ENCODE data around the gene NRG3. TPM values are rescaled to one million over a fixed set of nuclear protein-coding genes. Genes with fewer than 3 reads are reported as not detected.

The NRG3 gene
- total RNA-seq, 1 donor from 2014 or later: not detected

GRCh38 chr10:82813856-82814255 is 938.9 kb downstream of the NRG3 start:
- H3K9me3 Mint-ChIP-seq: peaks cover 5% of the 10 kb centered on the region
- no peak for DNase-seq (ENCODE audit: low spot score)
- H3K4me1 Mint-ChIP-seq (ENCODE audit: low read depth): no peaks in the 10 kb centered on the region
- no peak overlapping the region for H3K4me3 Mint-ChIP-seq
- H3K27me3 Mint-ChIP-seq (ENCODE audit: insufficient read depth): no peaks in the 10 kb centered on the region
- intact Hi-C loops (cut with micrococcal nuclease): loop anchor here (5.0 kb wide), 1 partner anchor 1058 kb away; no protein-coding TSS in a partner anchor
- no peak overlapping the region for H3K27ac Mint-ChIP-seq
- H3K36me3 Mint-ChIP-seq (ENCODE audit: low read depth): no peaks in the 10 kb centered on the region

- no peak overlapping the region for H3K4me3 Mint-ChIP-seq
- no peaks in the 10 kb centered on the region for H3K4me1 Mint-ChIP-seq (ENCODE audit: low read depth)
- no peak overlapping the region for H3K27ac Mint-ChIP-seq
- intact Hi-C loops (cut with micrococcal nuclease): loop anchor here (5.0 kb wide), 1 partner anchor 1058 kb away; no protein-coding TSS in a partner anchor
- H3K27me3 Mint-ChIP-seq (ENCODE audit: insufficient read depth): no peaks in the 10 kb centered on the region
- peaks cover 5% of the 10 kb centered on the region for H3K9me3 Mint-ChIP-seq
- no peaks in the 10 kb centered on the region for H3K36me3 Mint-ChIP-seq (ENCODE audit: low read depth)
- DNase-seq (ENCODE audit: low spot score): no peak
These were observed 939.6 kb downstream of the NRG3 start for GRCh38 chr10:82814635-82815034.

GRCh38 chr10:82815680-82816079 is 940.7 kb downstream of the NRG3 start:
- H3K4me3 Mint-ChIP-seq: no peak overlapping the region
- H3K9me3 Mint-ChIP-seq: peaks cover 5% of the 10 kb centered on the region
- no peaks in the 10 kb centered on the region for H3K36me3 Mint-ChIP-seq (ENCODE audit: low read depth)
- DNase-seq (ENCODE audit: low spot score): no peak
- no peaks in the 10 kb centered on the region for H3K27me3 Mint-ChIP-seq (ENCODE audit: insufficient read depth)
- intact Hi-C loops (cut with micrococcal nuclease): no loop called here
- no peak overlapping the region for H3K27ac Mint-ChIP-seq
- no peaks in the 10 kb centered on the region for H3K4me1 Mint-ChIP-seq (ENCODE audit: low read depth)

- no peak overlapping the region for H3K4me3 Mint-ChIP-seq
- no peaks in the 10 kb centered on the region for H3K27me3 Mint-ChIP-seq (ENCODE audit: insufficient read depth)
- DNase-seq (ENCODE audit: low spot score): no peak
- intact Hi-C loops (cut with micrococcal nuclease): no loop called here
- no peaks in the 10 kb centered on the region for H3K36me3 Mint-ChIP-seq (ENCODE audit: low read depth)
- H3K27ac Mint-ChIP-seq: no peak overlapping the region
- H3K4me1 Mint-ChIP-seq (ENCODE audit: low read depth): no peaks in the 10 kb centered on the region
- peaks cover 5% of the 10 kb centered on the region for H3K9me3 Mint-ChIP-seq
These were observed 942.9 kb downstream of the NRG3 start for GRCh38 chr10:82817676-82818422.

- Mint-ChIP-seq H3K27me3 (ENCODE audit: insufficient read depth) (no peaks in the 10 kb centered on the region), H3K4me1 (ENCODE audit: low read depth) (no peaks in the 10 kb centered on the region), H3K27ac (no peak overlapping the region), H3K36me3 (ENCODE audit: low read depth) (no peaks in the 10 kb centered on the region), H3K4me3 (no peak overlapping the region), H3K9me3 (no peaks in the 10 kb centered on the region)
- intact Hi-C loops (cut with micrococcal nuclease): no loop called here
- no peak for DNase-seq (ENCODE audit: low spot score)
These were observed 946.0 kb downstream of the NRG3 start for GRCh38 chr10:82821043-82821442.

- DNase-seq (ENCODE audit: low spot score): no peak
- Mint-ChIP-seq H3K4me1 (ENCODE audit: low read depth) (no peaks in the 10 kb centered on the region), H3K27me3 (ENCODE audit: insufficient read depth) (no peaks in the 10 kb centered on the region), H3K27ac (no peak overlapping the region), H3K9me3 (no peaks in the 10 kb centered on the region), H3K4me3 (no peak overlapping the region), H3K36me3 (ENCODE audit: low read depth) (no peaks in the 10 kb centered on the region)
- intact Hi-C loops (cut with micrococcal nuclease): no loop called here
These were observed 951.1 kb downstream of the NRG3 start for GRCh38 chr10:82826132-82826531.

- no peak for DNase-seq (ENCODE audit: low spot score)
- H3K36me3 Mint-ChIP-seq (ENCODE audit: low read depth): no peaks in the 10 kb centered on the region
These were observed 952.9 kb downstream of the NRG3 start for GRCh38 chr10:82827901-82828300.

GRCh38 chr10:82847242-82847641 is 972.2 kb downstream of the NRG3 start:
- Mint-ChIP-seq H3K27ac (no peak overlapping the region), H3K4me3 (no peak overlapping the region), H3K36me3 (ENCODE audit: low read depth) (no peaks in the 10 kb centered on the region), H3K4me1 (ENCODE audit: low read depth) (no peaks in the 10 kb centered on the region), H3K9me3 (peaks cover 19% of the 10 kb centered on the region), H3K27me3 (ENCODE audit: insufficient read depth) (no peaks in the 10 kb centered on the region)
- no peak for DNase-seq (ENCODE audit: low spot score)
- intact Hi-C loops (cut with micrococcal nuclease): no loop called here

More at GRCh38 chr10:82827901-82828300, 952.9 kb downstream of the NRG3 start:
- H3K27me3 Mint-ChIP-seq (ENCODE audit: insufficient read depth): no peaks in the 10 kb centered on the region
- intact Hi-C loops (cut with micrococcal nuclease): no loop called here
- H3K27ac Mint-ChIP-seq: no peak overlapping the region
- no peaks in the 10 kb centered on the region for H3K9me3 Mint-ChIP-seq
- no peak overlapping the region for H3K4me3 Mint-ChIP-seq
- H3K4me1 Mint-ChIP-seq (ENCODE audit: low read depth): no peaks in the 10 kb centered on the region

- no peak overlapping the region for H3K27ac Mint-ChIP-seq
- H3K27me3 Mint-ChIP-seq (ENCODE audit: insufficient read depth): no peaks in the 10 kb centered on the region
- no peak for DNase-seq (ENCODE audit: low spot score)
- H3K4me1 Mint-ChIP-seq (ENCODE audit: low read depth): no peaks in the 10 kb centered on the region
- H3K9me3 Mint-ChIP-seq: peaks cover 19% of the 10 kb centered on the region
- intact Hi-C loops (cut with micrococcal nuclease): no loop called here
- no peaks in the 10 kb centered on the region for H3K36me3 Mint-ChIP-seq (ENCODE audit: low read depth)
- no peak overlapping the region for H3K4me3 Mint-ChIP-seq
These were observed 975.2 kb downstream of the NRG3 start for GRCh38 chr10:82850191-82850590.

GRCh38 chr10:82856957-82857613 is 982.1 kb downstream of the NRG3 start:
- H3K36me3 Mint-ChIP-seq (ENCODE audit: low read depth): no peaks in the 10 kb centered on the region
- no peak overlapping the region for H3K27ac Mint-ChIP-seq
- no peak for DNase-seq (ENCODE audit: low spot score)

GRCh38 chr10:82861889-82862288 is 986.9 kb downstream of the NRG3 start:
- intact Hi-C loops (cut with micrococcal nuclease): no loop called here
- H3K27me3 Mint-ChIP-seq (ENCODE audit: insufficient read depth): no peaks in the 10 kb centered on the region
- no peak overlapping the region for H3K4me3 Mint-ChIP-seq
- no peaks in the 10 kb centered on the region for H3K4me1 Mint-ChIP-seq (ENCODE audit: low read depth)
- H3K36me3 Mint-ChIP-seq (ENCODE audit: low read depth): no peaks in the 10 kb centered on the region
- H3K9me3 Mint-ChIP-seq: peaks cover 6% of the 10 kb centered on the region
- no peak for DNase-seq (ENCODE audit: low spot score)
- no peak overlapping the region for H3K27ac Mint-ChIP-seq

More at GRCh38 chr10:82856957-82857613, 982.1 kb downstream of the NRG3 start:
- intact Hi-C loops (cut with micrococcal nuclease): no loop called here
- H3K27me3 Mint-ChIP-seq (ENCODE audit: insufficient read depth): no peaks in the 10 kb centered on the region
- H3K9me3 Mint-ChIP-seq: peaks cover 11% of the 10 kb centered on the region
- H3K4me1 Mint-ChIP-seq (ENCODE audit: low read depth): no peaks in the 10 kb centered on the region
- no peak overlapping the region for H3K4me3 Mint-ChIP-seq

GRCh38 chr10:82865366-82865765 is 990.4 kb downstream of the NRG3 start:
- intact Hi-C loops (cut with micrococcal nuclease): no loop called here
- no peak overlapping the region for H3K4me3 Mint-ChIP-seq
- no peaks in the 10 kb centered on the region for H3K4me1 Mint-ChIP-seq (ENCODE audit: low read depth)
- no peak overlapping the region for H3K27ac Mint-ChIP-seq
- DNase-seq (ENCODE audit: low spot score): no peak
- H3K27me3 Mint-ChIP-seq (ENCODE audit: insufficient read depth): no peaks in the 10 kb centered on the region
- peaks cover 4% of the 10 kb centered on the region for H3K9me3 Mint-ChIP-seq
- H3K36me3 Mint-ChIP-seq (ENCODE audit: low read depth): no peaks in the 10 kb centered on the region

GRCh38 chr10:82866424-82867020 is 991.5 kb downstream of the NRG3 start:
- peaks cover 4% of the 10 kb centered on the region for H3K9me3 Mint-ChIP-seq
- H3K27me3 Mint-ChIP-seq (ENCODE audit: insufficient read depth): no peaks in the 10 kb centered on the region
- H3K27ac Mint-ChIP-seq: no peak overlapping the region
- H3K4me1 Mint-ChIP-seq (ENCODE audit: low read depth): no peaks in the 10 kb centered on the region
- no peak overlapping the region for H3K4me3 Mint-ChIP-seq
- intact Hi-C loops (cut with micrococcal nuclease): no loop called here
- no peak for DNase-seq (ENCODE audit: low spot score)
- H3K36me3 Mint-ChIP-seq (ENCODE audit: low read depth): no peaks in the 10 kb centered on the region

All from activated T-helper 1 cell treated with anti-CD3 and anti-CD28 coated beads, Interleukin-12 subunit alpha, Interleukin-12 subunit beta, Interleukin-2, Interleukin-4 antibody, amounts not matched to agents 30 ng/mL and 10 ng/mL and 1 ng/mL, durations not matched to agents 14 hours and 24 hours and 36 hours (primary cell).